ENCODE results near the gene NAPEPLD. TPM values are rescaled to one million over a fixed set of nuclear protein-coding genes. Genes with fewer than 3 reads are reported as not detected.
"Not testable (repeated sequence)": the region's sequence is repeated elsewhere in the genome, so short reads cannot be mapped to it uniquely, and the experiment has no call there.

The NAPEPLD gene
- total and polyA plus RNA-seq, 12 donors = 2.5 to 24.4 (median 16.2) TPM

- H3K9me3 ChIP-seq (replicated peaks in 1 of 3) = no peaks in the 10 kb centered on the region
- peaks cover 0 to 6% of the 10 kb centered on the region in 2 donors for H3K4me1 ChIP-seq (replicated peaks in 1 of 2)
- H3K36me3 ChIP-seq (replicated peaks in 1 of 2) = peaks cover 0 to 30% of the 10 kb centered on the region in 2 donors
- H3K4me3 ChIP-seq = no peak overlapping the region
- no peaks in the 10 kb centered on the region for H3K27me3 ChIP-seq
- WGBS, 4 donors = 92 to 98% (median 94%) methylated on average over 3 of the region's 3 CpGs
- intact Hi-C loops (cut with DNase I) = no loop called here
- DNase-seq = no peak
- no peak overlapping the region for H3K27ac ChIP-seq
- TF ChIP-seq POLR2A (IDR thresholded peaks at IDR 0.05) (no peak), CTCF (IDR thresholded peaks at IDR 0.05) (no peak)
Measured at GRCh38 chr7:103083210-103083609, 65.7 kb downstream of the NAPEPLD start.

GRCh38 chr7:103082497-103082896 lies 66.4 kb downstream of the NAPEPLD start:
- intact Hi-C loops (cut with DNase I) = no loop called here
- no peak for TF ChIP-seq CTCF (IDR thresholded peaks at IDR 0.05)
- TF ChIP-seq POLR2A (IDR thresholded peaks at IDR 0.05) = no peak
- 93 to 100% (median 97%) methylated on average over 1 of the region's 1 CpG for WGBS, 4 donors
- H3K36me3 ChIP-seq (replicated peaks in 1 of 2) = peaks cover 0 to 30% of the 10 kb centered on the region in 2 donors
- no peaks in the 10 kb centered on the region for H3K9me3 ChIP-seq (replicated peaks in 1 of 3)
- H3K4me1 ChIP-seq (replicated peaks in 1 of 2) = peaks cover 0 to 6% of the 10 kb centered on the region in 2 donors
- no peak overlapping the region for H3K27ac ChIP-seq
- no peak overlapping the region for H3K4me3 ChIP-seq
- no peak for DNase-seq
- H3K27me3 ChIP-seq = no peaks in the 10 kb centered on the region

- no peaks in the 10 kb centered on the region for H3K9me3 ChIP-seq (replicated peaks in 1 of 3)
- H3K4me3 ChIP-seq = no peak overlapping the region
- intact Hi-C loops (cut with DNase I) = no loop called here
- DNase-seq = no peak
- no peak for TF ChIP-seq POLR2A (IDR thresholded peaks at IDR 0.05)
- no peak for TF ChIP-seq CTCF (IDR thresholded peaks at IDR 0.05)
- H3K27ac ChIP-seq = no peak overlapping the region
- no peaks in the 10 kb centered on the region for H3K27me3 ChIP-seq
- H3K36me3 ChIP-seq (replicated peaks in 1 of 2) = peaks cover 0 to 16% of the 10 kb centered on the region in 2 donors
- WGBS, 4 donors = 98 to 99% (median 98%) methylated on average over 2 of the region's 2 CpGs
- peaks cover 0 to 18% of the 10 kb centered on the region in 2 donors for H3K4me1 ChIP-seq (replicated peaks in 1 of 2)
Measured at GRCh38 chr7:103080923-103081322, 68.0 kb downstream of the NAPEPLD start.

- 90 to 92% (median 91%) methylated on average over 3 of the region's 3 CpGs for WGBS, 4 donors
Measured at GRCh38 chr7:103079836-103080235, 69.1 kb downstream of the NAPEPLD start.

GRCh38 chr7:103078226-103078625 lies 70.7 kb downstream of the NAPEPLD start:
- H3K27me3 ChIP-seq; intact Hi-C loops (cut with DNase I); H3K9me3 ChIP-seq (replicated peaks in 1 of 3); H3K27ac ChIP-seq; DNase-seq; H3K4me3 ChIP-seq; H3K36me3 ChIP-seq (replicated peaks in 1 of 2): not testable (repeated sequence)
- WGBS, 4 donors = 77 to 90% (median 85%) methylated on average over 6 of the region's 6 CpGs
- peaks cover 10 to 29% of the 10 kb centered on the region in 2 donors for H3K4me1 ChIP-seq (replicated peaks in 1 of 2)

More at GRCh38 chr7:103079836-103080235, 69.1 kb downstream of the NAPEPLD start:
- Histone ChIP-seq H3K27me3 (no peaks in the 10 kb centered on the region), H3K36me3 (replicated peaks in 1 of 2) (peaks cover 0 to 11% of the 10 kb centered on the region in 2 donors), H3K9me3 (replicated peaks in 1 of 3) (no peaks in the 10 kb centered on the region), H3K4me1 (replicated peaks in 1 of 2) (peaks cover 4 to 21% of the 10 kb centered on the region in 2 donors), H3K4me3 (no peak overlapping the region), H3K27ac (no peak overlapping the region)
- DNase-seq = no peak
- TF ChIP-seq CTCF (IDR thresholded peaks at IDR 0.05) (no peak), POLR2A (IDR thresholded peaks at IDR 0.05) (no peak)
- intact Hi-C loops (cut with DNase I) = no loop called here
